Ishikawa (cell line): Measurements from ENCODE around the gene PKN1.

Experiments used
- CEBPB ChIP-seq: IDR thresholded peaks from 2 replicates; pipeline ENCODE4 v1.6.1; 2012
- EP300 ChIP-seq: IDR thresholded peaks from 2 replicates; pipeline ENCODE4 v1.6.1; 2012; ENCODE audit warnings: borderline replicate concordance
- FOXM1 ChIP-seq: IDR thresholded peaks from 2 replicates; pipeline ENCODE4 v1.6.1; 2012; ENCODE audit warnings: low read depth, borderline replicate concordance
- REST ChIP-seq: IDR thresholded peaks from 2 replicates; pipeline ENCODE4 v1.6.1; 2012; ENCODE audit warnings: low read depth, mild to moderate bottlenecking
- TCF12 ChIP-seq: IDR thresholded peaks from 2 replicates; pipeline ENCODE4 v1.6.1; 2012; ENCODE audit warnings: low read depth
- YY1 ChIP-seq: IDR thresholded peaks from 2 replicates; pipeline ENCODE4 v1.6.1; 2012; ENCODE audit warnings: low read depth
- ZBTB7A ChIP-seq: IDR thresholded peaks from 2 replicates; pipeline ENCODE4 v1.6.1; 2012; ENCODE audit warnings: low read depth

DNA sequence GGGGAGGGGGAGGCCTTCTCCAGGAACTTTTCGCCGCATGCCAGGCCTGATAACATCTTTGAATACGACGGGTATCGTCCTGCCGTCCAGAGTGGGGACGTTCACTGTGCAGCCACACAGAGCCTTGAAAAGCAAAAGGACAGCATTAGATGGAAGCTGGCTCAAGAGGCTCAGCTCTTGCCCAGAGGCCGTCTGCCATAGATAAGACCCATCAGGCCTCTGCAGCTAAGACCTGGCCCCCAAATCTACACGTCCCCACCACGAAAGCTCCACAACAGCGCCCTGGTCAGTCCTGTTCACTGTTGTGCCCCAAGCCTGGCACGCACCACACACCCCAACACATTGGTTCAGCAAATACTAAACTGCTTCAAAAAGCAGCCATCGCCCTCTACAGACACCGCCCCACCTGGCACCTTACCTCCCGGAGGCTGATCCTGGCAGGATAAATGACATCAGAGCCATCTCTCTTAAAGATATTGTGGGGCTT lies 83.0 kb downstream of the PKN1 start:
- TF ChIP-seq YY1, result no peak
- no peak for TF ChIP-seq FOXM1
- TF ChIP-seq CEBPB, result no peak
- TF ChIP-seq TCF12, result no peak
- TF ChIP-seq EP300, result no peak
- TF ChIP-seq ZBTB7A, result no peak
- no peak for TF ChIP-seq REST
